Fibroblast of mammary gland (primary cell): ENCODE data around the gene ARHGEF33.

ENCODE experiments used
- DNase-seq: peaks from one replicate; pipeline ENCODE4 v3.0.0-alpha.2; 2010; ENCODE audit warnings: low read depth
- H3K4me3 ChIP-seq: 2 replicates; pipeline ENCODE4 v1.5.1; 2011; ENCODE audit warnings: low read depth, mild to moderate bottlenecking, low read length, moderate library complexity; ENCODE audit not compliant: control insufficient read depth
- CTCF ChIP-seq: conservative IDR thresholded peaks from 2 replicates; pipeline ENCODE4 v1.5.1; 2011; ENCODE audit warnings: low read depth, low read length, inconsistent platforms; ENCODE audit not compliant: control insufficient read depth, insufficient read depth

The ARHGEF33 gene

GRCh38 chr2:38887902-38888554 lies 1.6 kb upstream of the ARHGEF33 start:
- H3K4me3 ChIP-seq = no peak overlapping the region
- DNase-seq = no peak
- no peak for TF ChIP-seq CTCF

- no peak overlapping the region for H3K4me3 ChIP-seq
- TF ChIP-seq CTCF = no peak
- no peak for DNase-seq
Measured at GRCh38 chr2:38889045-38889444, 630 bp upstream of the ARHGEF33 start.

- no peak for TF ChIP-seq CTCF
- no peak for DNase-seq
- H3K4me3 ChIP-seq = no peak overlapping the region
Measured at GRCh38 chr2:38892819-38893218, 3.1 kb downstream of the ARHGEF33 start.

- no peak for TF ChIP-seq CTCF
- peak; percentile 20 for DNase-seq
- H3K4me3 ChIP-seq = no peak overlapping the region
Measured at GRCh38 chr2:38898256-38898655, 8.6 kb downstream of the ARHGEF33 start.

GRCh38 chr2:38900726-38901125 lies 11.1 kb downstream of the ARHGEF33 start:
- no peak overlapping the region for H3K4me3 ChIP-seq
- no peak for DNase-seq
- TF ChIP-seq CTCF = no peak

GRCh38 chr2:38905251-38905650 lies 15.6 kb downstream of the ARHGEF33 start:
- no peak for TF ChIP-seq CTCF
- no peak for DNase-seq
- H3K4me3 ChIP-seq = no peak overlapping the region

GRCh38 chr2:38907242-38907641 lies 17.6 kb downstream of the ARHGEF33 start:
- DNase-seq = no peak
- no peak for TF ChIP-seq CTCF
- H3K4me3 ChIP-seq = no peak overlapping the region
